Esophagus muscularis mucosa (tissue), 3 donors: ENCODE data around the gene CFL2.
"Not testable (repeated sequence)": the region's sequence is repeated elsewhere in the genome, so short reads cannot be mapped to it uniquely, and the experiment has no call there.

ENCODE experiments used
- CTCF ChIP-seq, 3 experiments: fragments of 200-600 bp in 2 of 3; fragments of 450-650 bp in 1 of 3; sonication (generic) in 2 of 3; IDR thresholded peaks; one replicate each; pipeline ENCODE4 v1.5.1; 2017 to 2019; ENCODE audit warnings: antibody characterized with exemption in 3 of 3, mild to moderate bottlenecking in 2 of 3, moderate library complexity in 1 of 3
- POLR2A ChIP-seq: fragments of 450-650 bp; IDR thresholded peaks from one replicate; pipeline ENCODE4 v1.6.1; 2017; ENCODE audit warnings: antibody characterized with exemption, moderate library complexity, mild to moderate bottlenecking, low read depth
- POLR2AphosphoS5 ChIP-seq, 2 donors: sonication (generic); formaldehyde crosslinking; IDR thresholded peaks; one replicate each; pipeline ENCODE4 v1.6.1; 2017; ENCODE audit warnings: antibody characterized with exemption in 2 of 2

- TF ChIP-seq CTCF (IDR thresholded peaks at IDR 0.05); POLR2AphosphoS5 (IDR thresholded peaks at IDR 0.05); POLR2A: not testable (repeated sequence)
These were observed 20.2 kb downstream of the CFL2 start for GRCh38 chr14:34694216-34694615.
